Gastrocnemius medialis (tissue), 4 donors: ENCODE results near the gene ADH7.
"Not testable (repeated sequence)": the region's sequence is repeated elsewhere in the genome, so short reads cannot be mapped to it uniquely, and the experiment has no call there.

Source experiments
- CTCF ChIP-seq, 5 experiments: fragments of 450-650 bp in 3 of 5; fragments of 200-600 bp in 2 of 5; sonication (generic) in 2 of 5; IDR thresholded peaks in 4 of 5; conservative IDR thresholded peaks in 1 of 5; 1 replicate in 4 of 5; 2 replicates in 1 of 5; pipeline ENCODE4 v1.5.1; 2016 to 2019; ENCODE audit warnings: antibody characterized with exemption in 5 of 5, mild to moderate bottlenecking in 3 of 5, moderate library complexity in 3 of 5
- POLR2A ChIP-seq, 2 donors: fragments of 450-650 bp; IDR thresholded peaks; one replicate each; pipeline ENCODE4 v1.6.1; 2017; ENCODE audit warnings: antibody characterized with exemption in 2 of 2, mild to moderate bottlenecking in 2 of 2, moderate library complexity in 2 of 2

- TF ChIP-seq POLR2A (IDR thresholded peaks at IDR 0.05); CTCF (IDR thresholded peaks at IDR 0.05 in 4 of 5, conservative IDR thresholded peaks at IDR 0.05 in 1 of 5): not testable (repeated sequence)
Measured at GRCh38 chr4:99372464-99372863, 62.7 kb downstream of the ADH7 start.
